ENCODE measurements around the gene STK38L. TPM values are rescaled to one million over a fixed set of nuclear protein-coding genes. Genes with fewer than 3 reads are reported as not detected.

STK38L gene
- total RNA-seq (16.5 and 18.0 TPM in 2 replicates), polyA plus RNA-seq (8.9 and 19.9 TPM in 2 replicates), polyA minus RNA-seq (ENCODE audit: low replicate concordance) (0.51 and 1.5 TPM in 2 replicates)
- polyA plus RNA-seq (2012), result 9.0 and 16.3 TPM in 2 replicates

DNA sequence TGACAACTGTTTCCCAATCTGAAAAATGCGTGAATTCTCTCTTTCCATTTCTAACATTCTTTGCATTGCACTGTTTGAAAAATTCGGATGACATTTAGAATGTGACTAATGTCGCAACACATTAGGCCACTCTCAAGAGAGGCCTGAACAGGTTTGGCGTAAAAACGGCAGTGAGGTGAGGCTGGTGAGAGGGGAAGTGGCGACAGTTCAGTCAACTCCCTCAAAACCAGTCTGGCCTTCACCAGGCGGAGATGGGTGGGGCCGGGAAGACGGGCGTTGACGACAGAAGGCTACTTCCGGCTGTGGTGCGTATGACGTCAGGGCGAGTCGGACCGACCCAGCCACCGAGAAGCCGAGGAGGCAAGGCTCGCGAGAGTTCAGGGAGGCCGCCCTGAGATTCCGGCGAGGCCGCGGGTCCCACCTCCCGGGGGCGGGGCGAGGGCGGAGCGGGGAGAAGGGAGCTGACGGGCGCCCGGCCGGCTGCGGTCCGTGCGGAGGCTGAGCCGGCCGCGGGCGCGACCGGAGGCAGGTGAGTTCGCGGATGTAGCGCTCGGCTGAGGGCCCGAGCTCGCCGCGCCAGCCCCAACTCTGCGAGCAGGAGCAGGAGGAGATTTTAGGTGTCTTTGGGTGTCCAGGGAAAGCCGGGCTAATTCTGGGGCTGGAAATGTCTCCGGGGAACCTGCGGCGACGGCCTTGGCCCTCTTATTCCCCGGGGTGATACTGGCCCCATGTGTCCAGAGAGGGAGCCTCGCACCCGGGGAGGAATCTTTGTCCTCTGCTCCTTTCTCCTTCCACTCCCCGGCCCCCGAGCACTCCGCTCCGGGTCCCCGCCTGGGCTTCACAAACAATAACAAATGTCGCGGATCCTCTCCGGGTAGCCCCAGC is at the start of gene STK38L:
Gene STK38L (plus strand): TSS at position 483 of the 885 bp plus-strand sequence. CDS start 53,435 bp downstream, outside the sequence.
- H4K20me1 ChIP-seq (ENCODE audit: control insufficient read depth, extremely low read depth, insufficient read depth, low read length), result no peaks in the 10 kb centered on the region
- DNase-seq (ENCODE audit: low read depth in 2 of 2), result peak; percentile 93 to 97
- H3K9ac ChIP-seq (ENCODE audit: insufficient read depth, low read length), result peak within 1 kb of the TSS; percentile 77
- H3K36me3 ChIP-seq (ENCODE audit: control insufficient read depth, insufficient read depth, low read length), result no peaks in the 10 kb centered on the region
- H2AFZ ChIP-seq (ENCODE audit: low read length), result peak within 1 kb of the TSS; percentile 97
- peak within 1 kb of the TSS; percentile 98 for H3K4me2 ChIP-seq (ENCODE audit: extremely low read depth, insufficient read depth, low read length)
- no peaks in the 10 kb centered on the region for H3K9me3 ChIP-seq (ENCODE audit: control insufficient read depth, insufficient read depth, low read depth, low read length)
- H3K27me3 ChIP-seq (ENCODE audit: control insufficient read depth, insufficient read depth, low read length), result no peaks in the 10 kb centered on the region
- peaks cover 2% of the 10 kb centered on the region for H3K4me1 ChIP-seq (ENCODE audit: control insufficient read depth, extremely low read depth, insufficient read depth, low read length)
- peaks cover 6% of the 10 kb centered on the region for H3K79me2 ChIP-seq (ENCODE audit: control insufficient read depth, insufficient read depth, low read length)
- H3K4me3 ChIP-seq (replicated peaks in 1 of 4; ENCODE audit: control extremely low read depth in 1 of 4, insufficient read depth in 1 of 4, low read depth in 3 of 4, low read length in 4 of 4), result peak within 1 kb of the TSS; percentile 76 to 96 (median 86)
- peak within 1 kb of the TSS; percentile 77 for H3K27ac ChIP-seq (ENCODE audit: insufficient read depth, low read length)
- TF ChIP-seq, protein P1, sequence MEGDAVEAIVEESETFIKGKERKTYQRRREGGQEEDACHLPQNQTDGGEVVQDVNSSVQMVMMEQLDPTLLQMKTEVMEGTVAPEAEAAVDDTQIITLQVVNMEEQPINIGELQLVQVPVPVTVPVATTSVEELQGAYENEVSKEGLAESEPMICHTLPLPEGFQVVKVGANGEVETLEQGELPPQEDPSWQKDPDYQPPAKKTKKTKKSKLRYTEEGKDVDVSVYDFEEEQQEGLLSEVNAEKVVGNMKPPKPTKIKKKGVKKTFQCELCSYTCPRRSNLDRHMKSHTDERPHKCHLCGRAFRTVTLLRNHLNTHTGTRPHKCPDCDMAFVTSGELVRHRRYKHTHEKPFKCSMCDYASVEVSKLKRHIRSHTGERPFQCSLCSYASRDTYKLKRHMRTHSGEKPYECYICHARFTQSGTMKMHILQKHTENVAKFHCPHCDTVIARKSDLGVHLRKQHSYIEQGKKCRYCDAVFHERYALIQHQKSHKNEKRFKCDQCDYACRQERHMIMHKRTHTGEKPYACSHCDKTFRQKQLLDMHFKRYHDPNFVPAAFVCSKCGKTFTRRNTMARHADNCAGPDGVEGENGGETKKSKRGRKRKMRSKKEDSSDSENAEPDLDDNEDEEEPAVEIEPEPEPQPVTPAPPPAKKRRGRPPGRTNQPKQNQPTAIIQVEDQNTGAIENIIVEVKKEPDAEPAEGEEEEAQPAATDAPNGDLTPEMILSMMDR (conservative IDR thresholded peaks at IDR 0.05 in 1 of 2, IDR thresholded peaks at IDR 0.05 in 1 of 2; ENCODE audit: low read depth in 1 of 2, low read length in 2 of 2), result peak; percentile 26 to 37
- no peak for TF ChIP-seq EZH2 (IDR thresholded peaks at IDR 0.05; ENCODE audit: low read length, missing control alignments)

DNA sequence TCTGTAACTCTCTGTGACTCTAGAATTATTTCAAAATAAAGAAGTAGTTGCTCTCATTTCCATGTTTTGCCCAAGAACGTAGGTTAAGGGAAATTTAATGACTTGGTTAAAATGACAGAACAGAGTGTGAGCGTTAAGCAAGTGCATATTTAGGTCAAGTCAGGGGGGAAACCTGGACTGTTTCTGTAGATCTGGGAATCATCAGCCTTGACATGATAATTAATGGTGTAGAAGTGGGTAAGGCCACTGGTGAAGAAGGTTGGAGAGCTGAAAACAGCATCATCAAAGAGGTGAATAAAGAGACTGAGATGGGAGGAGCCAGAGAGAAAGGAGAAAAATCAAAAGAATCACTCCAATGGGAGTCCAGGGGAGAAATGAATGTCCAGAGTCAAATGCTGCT is 49.4 kb upstream of the STK38L start:
- no peaks in the 10 kb centered on the region for H3K79me2 ChIP-seq (ENCODE audit: control insufficient read depth, insufficient read depth, low read length)
- H3K4me3 ChIP-seq (replicated peaks in 1 of 4; ENCODE audit: control extremely low read depth in 1 of 4, insufficient read depth in 1 of 4, low read depth in 3 of 4, low read length in 4 of 4), result no peak overlapping the region
- H3K36me3 ChIP-seq (ENCODE audit: control insufficient read depth, insufficient read depth, low read length), result no peaks in the 10 kb centered on the region
- no peaks in the 10 kb centered on the region for H3K9me3 ChIP-seq (ENCODE audit: control insufficient read depth, insufficient read depth, low read depth, low read length)
- no peaks in the 10 kb centered on the region for H3K27me3 ChIP-seq (ENCODE audit: control insufficient read depth, insufficient read depth, low read length)
- no peak overlapping the region for H3K27ac ChIP-seq (ENCODE audit: insufficient read depth, low read length)
- no peak overlapping the region for H2AFZ ChIP-seq (ENCODE audit: low read length)
- no peak overlapping the region for H3K4me2 ChIP-seq (ENCODE audit: extremely low read depth, insufficient read depth, low read length)
- H3K9ac ChIP-seq (ENCODE audit: insufficient read depth, low read length), result no peak overlapping the region
- TF ChIP-seq, protein P1 (conservative IDR thresholded peaks at IDR 0.05 in 1 of 2, IDR thresholded peaks at IDR 0.05 in 1 of 2; ENCODE audit: low read depth in 1 of 2, low read length in 2 of 2), result no peak
- TF ChIP-seq EZH2 (IDR thresholded peaks at IDR 0.05; ENCODE audit: low read length, missing control alignments), result no peak
- H4K20me1 ChIP-seq (ENCODE audit: control insufficient read depth, extremely low read depth, insufficient read depth, low read length), result no peaks in the 10 kb centered on the region
- no peak for DNase-seq (ENCODE audit: low read depth in 2 of 2)
- peaks cover 22% of the 10 kb centered on the region for H3K4me1 ChIP-seq (ENCODE audit: control insufficient read depth, extremely low read depth, insufficient read depth, low read length)

DNA sequence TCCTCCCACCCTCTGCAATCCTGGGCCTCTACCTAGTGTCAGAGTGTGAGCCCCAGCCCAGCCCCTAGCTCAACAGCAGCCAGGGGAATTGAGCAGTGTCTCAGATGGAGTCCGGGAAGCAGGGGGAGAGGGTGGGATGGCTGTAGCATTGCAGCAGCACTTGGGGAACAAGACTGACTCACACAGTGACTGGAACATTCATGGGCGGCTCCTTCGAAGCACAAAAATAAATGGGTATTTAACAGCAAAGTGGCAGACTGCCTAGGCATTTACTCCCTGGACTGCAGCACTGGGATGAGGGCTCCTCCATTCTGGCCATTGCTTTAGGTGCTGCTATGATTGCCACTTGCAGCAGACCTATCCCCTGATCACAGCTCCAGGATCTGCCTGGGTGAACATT is 46.0 kb upstream of the STK38L start:
- H3K27ac ChIP-seq (ENCODE audit: insufficient read depth, low read length), result no peak overlapping the region
- peak; percentile 86 to 94 for DNase-seq (ENCODE audit: low read depth in 2 of 2)
- no peak overlapping the region for H3K4me3 ChIP-seq (replicated peaks in 1 of 4; ENCODE audit: control extremely low read depth in 1 of 4, insufficient read depth in 1 of 4, low read depth in 3 of 4, low read length in 4 of 4)
- no peak overlapping the region for H2AFZ ChIP-seq (ENCODE audit: low read length)
- H3K4me1 ChIP-seq (ENCODE audit: control insufficient read depth, extremely low read depth, insufficient read depth, low read length), result peaks cover 12% of the 10 kb centered on the region
- no peaks in the 10 kb centered on the region for H3K79me2 ChIP-seq (ENCODE audit: control insufficient read depth, insufficient read depth, low read length)
- no peaks in the 10 kb centered on the region for H3K36me3 ChIP-seq (ENCODE audit: control insufficient read depth, insufficient read depth, low read length)
- H3K9me3 ChIP-seq (ENCODE audit: control insufficient read depth, insufficient read depth, low read depth, low read length), result no peaks in the 10 kb centered on the region
- TF ChIP-seq EZH2 (IDR thresholded peaks at IDR 0.05; ENCODE audit: low read length, missing control alignments), result no peak
- TF ChIP-seq, protein P1 (conservative IDR thresholded peaks at IDR 0.05 in 1 of 2, IDR thresholded peaks at IDR 0.05 in 1 of 2; ENCODE audit: low read depth in 1 of 2, low read length in 2 of 2), result peak in 1 of 2 donors; percentile 2
- H3K27me3 ChIP-seq (ENCODE audit: control insufficient read depth, insufficient read depth, low read length), result no peaks in the 10 kb centered on the region
- H4K20me1 ChIP-seq (ENCODE audit: control insufficient read depth, extremely low read depth, insufficient read depth, low read length), result no peaks in the 10 kb centered on the region
- no peak overlapping the region for H3K9ac ChIP-seq (ENCODE audit: insufficient read depth, low read length)
- no peak overlapping the region for H3K4me2 ChIP-seq (ENCODE audit: extremely low read depth, insufficient read depth, low read length)

Data from fibroblast of lung (primary cell).